Spleen (tissue), 11 donors: ENCODE data around the gene GAB3. TPM values are rescaled to one million over a fixed set of nuclear protein-coding genes. Genes with fewer than 3 reads are reported as not detected.

Source experiments
- DNase-seq: peaks from one replicate; pipeline ENCODE4 v3.0.0-alpha.2; 2020
- H3K27ac ChIP-seq, 8 donors: fragments of 200-600 bp; sonication (generic) in 7 of 8; 1 replicate in 4 of 8; 2 replicates in 4 of 8; pipeline versions ENCODE4 v1.5.0 to v1.8.0; 2016 to 2021; ENCODE audit warnings: inconsistent platforms in 4 of 8, mild to moderate bottlenecking in 4 of 8, moderate library complexity in 1 of 8
- H3K27me3 ChIP-seq, 7 donors: fragments of 200-600 bp; sonication (generic) in 6 of 7; replicated peaks in 1 of 7; 1 replicate in 4 of 7; 2 replicates in 3 of 7; pipeline versions ENCODE4 v1.5.0 to v1.8.0; 2016 to 2021; ENCODE audit warnings: inconsistent platforms in 3 of 7, mild to moderate bottlenecking in 1 of 7
- H3K36me3 ChIP-seq, 6 donors: fragments of 200-600 bp; sonication (generic) in 5 of 6; 1 replicate in 4 of 6; 2 replicates in 2 of 6; pipeline versions ENCODE4 v1.5.0 to v1.8.0; 2016 to 2021; ENCODE audit warnings: inconsistent platforms in 2 of 6
- H3K4me1 ChIP-seq, 6 donors: fragments of 200-600 bp; sonication (generic) in 5 of 6; 1 replicate in 3 of 6; 2 replicates in 3 of 6; pipeline versions ENCODE4 v1.5.0 to v1.8.0; 2016 to 2021; ENCODE audit warnings: inconsistent platforms in 3 of 6
- H3K4me3 ChIP-seq, 8 donors: fragments of 200-600 bp; sonication (generic) in 7 of 8; 1 replicate in 4 of 8; 2 replicates in 4 of 8; pipeline versions ENCODE4 v1.5.0 to v1.8.0; 2016 to 2021; ENCODE audit warnings: inconsistent platforms in 4 of 8, mild to moderate bottlenecking in 4 of 8, moderate library complexity in 2 of 8
- H3K9me3 ChIP-seq, 8 donors: fragments of 200-600 bp; sonication (generic) in 7 of 8; 1 replicate in 4 of 8; 2 replicates in 4 of 8; pipeline versions ENCODE4 v1.5.0 to v1.8.0; 2016 to 2021; ENCODE audit warnings: inconsistent platforms in 4 of 8
- CTCF ChIP-seq, 11 experiments: fragments of 200-600 bp in 7 of 11; fragments of 450-650 bp in 4 of 11; sonication (generic) in 4 of 11; IDR thresholded peaks in 8 of 11; conservative IDR thresholded peaks in 3 of 11; 1 replicate in 7 of 11; 2 replicates in 4 of 11; pipeline versions ENCODE4 v1.4.0 to v1.8.0; 2016 to 2021; ENCODE audit warnings: antibody characterized with exemption in 11 of 11, inconsistent platforms in 4 of 11, mild to moderate bottlenecking in 1 of 11
- POLR2A ChIP-seq, 3 donors: fragments of 450-650 bp; IDR thresholded peaks; one replicate each; pipeline ENCODE4 v1.5.1; 2017; ENCODE audit warnings: antibody characterized with exemption in 3 of 3, mild to moderate bottlenecking in 1 of 3
- POLR2AphosphoS5 ChIP-seq, 3 donors: sonication (generic); formaldehyde crosslinking; IDR thresholded peaks; one replicate each; pipeline ENCODE4 v1.5.1; 2017; ENCODE audit warnings: antibody characterized with exemption in 3 of 3
- WGBS, 5 donors: extraction: QIAGEN DNeasy Blood & Tissue Kit in 3 of 5; methylation state at CpG; one replicate each; pipeline versions ENCODE4 v1.1.5 to v1.1.7; 2013 to 2018; 5-methylcytosine and 5-hydroxymethylcytosine counted together
- intact Hi-C: fragments of 100-400 bp; cut with DNase I; formaldehyde crosslinking; loops from one replicate; pipeline ENCODE4 v1.15.0; 2023; ENCODE audit warnings: low total_unique reads
- polyA plus RNA-seq, 3 donors: library from polyadenylated mRNA; stranded (reverse); fragments of 200-250 nt; gene quantifications; one replicate each; pipeline ENCODE4 v1.2.1, GENCODE V29; 2013
- total RNA-seq, 7 donors: library from RNA; depleted of rRNA in 3 of 7; stranded (reverse); fragments of >200 nt in 3 of 7; fragmentation: NEBNext Ultra II Directional in 4 of 7; extraction: Animal tissue kit (Norgen Biotek cat#: 25700) in 4 of 7; gene quantifications; one replicate each; pipeline versions ENCODE4 v1.1.0 to v1.2.1, GENCODE V29; 2016 to 2021
- donor health status: healthy with polysubstance abuse.
- donor health status: DM: no; HTN: no; CAD: no; lungs with moderate emphysema.
- donor health status: DM: no; HTN: no; CAD: no.
- donor health status: Bipolar disorder and iron deficiency.
- donor health status: healthy.
- donor health status: DM: no; HTN: no; CAD: no.
- donor health status: DM: yes; HTN: yes; CAD: no.

Gene GAB3
- total and polyA plus RNA-seq, 10 donors: 7.4 to 40.3 (median 32.3) TPM

GRCh38 chrX:154795016-154795415 is 44.1 kb upstream of the GAB3 start:
- Histone ChIP-seq H3K27me3 (no peaks in the 10 kb centered on the region), H3K9me3 (no peaks in the 10 kb centered on the region), H3K36me3 (peaks cover 0 to 8% (median 0%) of the 10 kb centered on the region in 6 donors), H3K4me1 (peaks cover 0 to 24% (median 8%) of the 10 kb centered on the region in 6 donors), H3K4me3 (peak overlapping the region in 1 of 8 donors; percentile 22), H3K27ac (peak overlapping the region in 6 of 8 donors; percentile 9 to 64 (median 46))
- intact Hi-C loops: no loop called here
- TF ChIP-seq POLR2AphosphoS5 (IDR thresholded peaks at IDR 0.05) (no peak), CTCF (IDR thresholded peaks at IDR 0.05 in 8 of 11, conservative IDR thresholded peaks at IDR 0.05 in 3 of 11) (no peak), POLR2A (IDR thresholded peaks at IDR 0.05) (no peak)
- 47 to 72% (median 60%) methylated on average over 2 of the region's 2 CpGs for WGBS, 5 donors
- no peak for DNase-seq

- Histone ChIP-seq H3K4me1 (peaks cover 0 to 8% (median 0%) of the 10 kb centered on the region in 6 donors), H3K27ac (no peak overlapping the region), H3K36me3 (peaks cover 0 to 17% (median 0%) of the 10 kb centered on the region in 6 donors), H3K4me3 (no peak overlapping the region), H3K27me3 (no peaks in the 10 kb centered on the region), H3K9me3 (no peaks in the 10 kb centered on the region)
- TF ChIP-seq POLR2A (IDR thresholded peaks at IDR 0.05) (no peak), CTCF (IDR thresholded peaks at IDR 0.05 in 8 of 11, conservative IDR thresholded peaks at IDR 0.05 in 3 of 11) (no peak)
- intact Hi-C loops: no loop called here
- DNase-seq: no peak
- 86 to 93% (median 93%) methylated on average over 7 of the region's 7 CpGs for WGBS, 5 donors
Measured at GRCh38 chrX:154793084-154793795, 42.4 kb upstream of the GAB3 start.

- no peaks in the 10 kb centered on the region for H3K9me3 ChIP-seq
- intact Hi-C loops: no loop called here
- TF ChIP-seq POLR2AphosphoS5 (IDR thresholded peaks at IDR 0.05): no peak
- TF ChIP-seq CTCF (IDR thresholded peaks at IDR 0.05 in 8 of 11, conservative IDR thresholded peaks at IDR 0.05 in 3 of 11): no peak
- no peak for TF ChIP-seq POLR2A (IDR thresholded peaks at IDR 0.05)
- no peak overlapping the region for H3K4me3 ChIP-seq
- no peak for DNase-seq
- peaks cover 0 to 8% (median 0%) of the 10 kb centered on the region in 6 donors for H3K4me1 ChIP-seq
- no peak overlapping the region for H3K27ac ChIP-seq
- WGBS, 5 donors: 83 to 97% (median 91%) methylated on average over 8 of the region's 8 CpGs
- H3K27me3 ChIP-seq: no peaks in the 10 kb centered on the region
- peaks cover 0 to 17% (median 0%) of the 10 kb centered on the region in 6 donors for H3K36me3 ChIP-seq
Measured at GRCh38 chrX:154791939-154792338, 41.1 kb upstream of the GAB3 start.

- Histone ChIP-seq H3K27ac (no peak overlapping the region), H3K27me3 (no peaks in the 10 kb centered on the region), H3K4me3 (no peak overlapping the region), H3K36me3 (peaks cover 0 to 18% (median 0%) of the 10 kb centered on the region in 6 donors), H3K9me3 (no peaks in the 10 kb centered on the region), H3K4me1 (peaks cover 0 to 8% (median 0%) of the 10 kb centered on the region in 6 donors)
- no peak for DNase-seq
- TF ChIP-seq POLR2A (IDR thresholded peaks at IDR 0.05) (no peak), CTCF (IDR thresholded peaks at IDR 0.05 in 8 of 11, conservative IDR thresholded peaks at IDR 0.05 in 3 of 11) (no peak), POLR2AphosphoS5 (IDR thresholded peaks at IDR 0.05) (no peak)
- WGBS, 5 donors: 70 to 97% (median 74%) methylated on average over 4 of the region's 4 CpGs
- intact Hi-C loops: no loop called here
Measured at GRCh38 chrX:154791467-154791866, 40.6 kb upstream of the GAB3 start.
